Keratinocyte (primary cell): ENCODE data around the gene AP3B1. TPM values are rescaled to one million over a fixed set of nuclear protein-coding genes. Genes with fewer than 3 reads are reported as not detected.

Experiments used
- DNase-seq: peaks from one replicate; pipeline ENCODE4 v3.0.0-alpha.2; 2011; ENCODE audit warnings: low read depth, missing footprints, low spot score
- FAIRE-seq: peaks from 2 replicates; lab custom pipeline; 2011; peaks lifted over from hg19 to GRCh38; lab: Jason Lieb, UNC
- H2AFZ ChIP-seq: 2 replicates; pipeline ENCODE4 v1.6.0; 2012; ENCODE audit warnings: low read length, control low read depth, inconsistent platforms; ENCODE audit not compliant: control insufficient read depth
- H3K27ac ChIP-seq: 2 replicates; pipeline ENCODE4 v1.5.1; 2011; ENCODE audit warnings: low read length; ENCODE audit not compliant: control insufficient read depth, insufficient read depth
- H3K27me3 ChIP-seq: 3 replicates; pipeline ENCODE4 v1.6.0; 2011; ENCODE audit warnings: low read length; ENCODE audit not compliant: control insufficient read depth, insufficient read depth; ENCODE audit errors: extremely low read depth
- H3K36me3 ChIP-seq, 2 experiments: 2 replicates in 1 of 2; 3 replicates in 1 of 2; pipeline ENCODE4 v1.5.1; 2011; ENCODE audit warnings: low read length in 2 of 2, mild to moderate bottlenecking in 1 of 2; ENCODE audit not compliant: control insufficient read depth in 2 of 2, insufficient read depth in 2 of 2; ENCODE audit errors: extremely low read depth in 1 of 2
- H3K4me1 ChIP-seq: 3 replicates; pipeline ENCODE4 v1.5.1; 2011; ENCODE audit warnings: low read length; ENCODE audit not compliant: control insufficient read depth, insufficient read depth; ENCODE audit errors: extremely low read depth
- H3K4me2 ChIP-seq: 3 replicates; pipeline ENCODE4 v1.6.0; 2011; ENCODE audit warnings: low read depth, low read length; ENCODE audit not compliant: control insufficient read depth, insufficient read depth; ENCODE audit errors: extremely low read depth
- H3K4me3 ChIP-seq, 3 experiments: fragments of 200-600 bp in 1 of 3; sonication (generic) in 1 of 3; 2 replicates in 2 of 3; 3 replicates in 1 of 3; pipeline ENCODE4 v1.5.1; 2011 to 2016; ENCODE audit warnings: low read length in 3 of 3, mild to moderate bottlenecking in 3 of 3, control low read depth in 2 of 3, inconsistent platforms in 1 of 3, low read depth in 1 of 3, mixed read lengths in 1 of 3, mixed run types in 1 of 3, moderate library complexity in 1 of 3; ENCODE audit not compliant: control insufficient read depth in 2 of 3, insufficient read depth in 2 of 3; ENCODE audit errors: extremely low read depth in 1 of 3
- H3K79me2 ChIP-seq: 2 replicates; pipeline ENCODE4 v1.6.0; 2012; ENCODE audit warnings: low read length; ENCODE audit not compliant: control insufficient read depth, insufficient read depth
- H3K9ac ChIP-seq: 3 replicates; pipeline ENCODE4 v1.6.0; 2011; ENCODE audit warnings: low read length; ENCODE audit not compliant: control insufficient read depth, insufficient read depth; ENCODE audit errors: extremely low read depth
- H3K9me1 ChIP-seq: 3 replicates; pipeline ENCODE4 v1.6.0; 2011; ENCODE audit warnings: low read length; ENCODE audit not compliant: control insufficient read depth, insufficient read depth; ENCODE audit errors: extremely low read depth
- H3K9me3 ChIP-seq: 2 replicates; pipeline ENCODE4 v1.5.1; 2012; ENCODE audit warnings: low read depth, low read length; ENCODE audit not compliant: control insufficient read depth
- H4K20me1 ChIP-seq: 3 replicates; pipeline ENCODE4 v1.6.0; 2011; ENCODE audit warnings: low read length; ENCODE audit not compliant: control insufficient read depth, insufficient read depth; ENCODE audit errors: extremely low read depth
- CTCF ChIP-seq, 3 experiments: IDR thresholded peaks in 1 of 3; conservative IDR thresholded peaks in 1 of 3; optimal IDR thresholded peaks in 1 of 3; 2 replicates in 2 of 3; 3 replicates in 1 of 3; pipeline versions ENCODE3 to v1.5.1; 2011; ENCODE audit warnings: low read length in 3 of 3, mild to moderate bottlenecking in 3 of 3, moderate library complexity in 2 of 3, control low read depth in 1 of 3, inconsistent platforms in 1 of 3; ENCODE audit not compliant: insufficient read depth in 2 of 3; ENCODE audit errors: extremely low read depth in 1 of 3
- EZH2 ChIP-seq: IDR thresholded peaks from one replicate; pipeline ENCODE4 v1.6.1; 2012; ENCODE audit warnings: inconsistent platforms, mild to moderate bottlenecking, low read length, moderate library complexity
- dilution Hi-C: fragments of 300-500 bp; cut with MboI; formaldehyde crosslinking; loops from one replicate; pipeline ENCODE4 v1.7.0; 2020; ENCODE audit warnings: low sequenced_read_pairs; ENCODE audit not compliant: extremely low pct_ligation_motif_present
- polyA plus RNA-seq, 5 experiments: library from polyadenylated mRNA; depleted of rRNA in 3 of 5; stranded (reverse) in 3 of 5; stranded (forward) in 1 of 5; unstranded in 1 of 5; fragments of >200 nt; gene quantifications; 1 replicate in 1 of 5; 2 replicates in 3 of 5; 3 replicates in 1 of 5; pipeline versions ENCODE4 v1.2.1 to v1.2.3, GENCODE V29; 2011 to 2012; ENCODE audit warnings: missing spikeins in 2 of 5, low read depth in 1 of 5, low replicate concordance in 1 of 5
- small RNA-seq, 3 experiments: library from RNA; depleted of rRNA; stranded (forward); fragments of <200 nt; gene quantifications; one replicate each; pipeline ENCODE3, GENCODE V24; 2012; ENCODE audit warnings: low read depth in 3 of 3, low replicate concordance in 1 of 3; ENCODE audit not compliant: insufficient read length in 3 of 3

The AP3B1 gene
- polyA plus RNA-seq, 1 donor (not counting 4 experiments of a cell fraction or from before 2014, with no cell fraction given), result 65.1 TPM

- Histone ChIP-seq H3K9me1 (no peaks in the 10 kb centered on the region), H3K4me1 (no peaks in the 10 kb centered on the region), H2AFZ (no peak overlapping the region), H3K4me2 (no peak overlapping the region), H3K27me3 (peaks cover 25% of the 10 kb centered on the region), H3K9me3 (no peaks in the 10 kb centered on the region), H3K36me3 (no peaks in the 10 kb centered on the region), H3K79me2 (no peaks in the 10 kb centered on the region), H3K27ac (no peak overlapping the region), H3K4me3 (no peak overlapping the region), H3K9ac (no peak overlapping the region), H4K20me1 (no peaks in the 10 kb centered on the region)
- FAIRE-seq, result no peak
- dilution Hi-C loops, result no loop called here
- TF ChIP-seq CTCF (optimal IDR thresholded peaks at IDR 0.05 in 1 of 3, IDR thresholded peaks at IDR 0.05 in 1 of 3, conservative IDR thresholded peaks at IDR 0.05 in 1 of 3; ENCODE audit: extremely low read depth in 1 of 3, insufficient read depth in 2 of 3, low read length in 3 of 3) (no peak), EZH2 (no peak)
- DNase-seq, result no peak
These were observed 341.8 kb downstream of the AP3B1 start for GRCh38 chr5:77952636-77953212.

Small RNAs within 50 kb of the gene (small RNA-seq; reads per million reads assigned to genes)
- 0 reads per million in 3 experiments for gene RF00019
- gene RNU6-183P, result 0 reads per million in 3 experiments

Other genes starting within 250 kb of the AP3B1 start
- gene SCAMP1, start 65.9 kb upstream of the AP3B1 start, polyA plus RNA-seq, result 26.4 to 39.7 TPM (median 36.6 TPM) in 3 replicates